HEK293T (cell line): ENCODE data around the gene KMT2E.
"Not testable (repeated sequence)": the region's sequence is repeated elsewhere in the genome, so short reads cannot be mapped to it uniquely, and the experiment has no call there.

Experiments used
- CTCF ChIA-PET: fragments of 350-600 bp; formaldehyde crosslinking; extraction: SDS; loops from one replicate; lab custom pipeline; 2021; ENCODE audit warnings: antibody characterized with exemption, inconsistent platforms; lab: Yijun Ruan, JAX
- POLR2A ChIA-PET: fragments of 350-600 bp; formaldehyde crosslinking; extraction: SDS; loops from one replicate; lab custom pipeline; 2020; ENCODE audit warnings: antibody characterized with exemption, inconsistent platforms; lab: Yijun Ruan, JAX
- DNase-seq: peaks from one replicate; pipeline ENCODE4 v3.0.0; 2012; ENCODE audit warnings: mixed read lengths; ENCODE audit errors: extremely low spot score
- ARNT ChIP-seq: fragments of 450-650 bp; IDR thresholded peaks from 2 replicates; pipeline ENCODE4 v1.6.1; 2017; ENCODE audit warnings: mild to moderate bottlenecking
- BHLHE40 ChIP-seq: fragments of 450-650 bp; IDR thresholded peaks from 2 replicates; pipeline ENCODE4 v1.6.1; 2016; ENCODE audit warnings: mild to moderate bottlenecking, moderate library complexity, borderline replicate concordance
- CTBP1 ChIP-seq: fragments of 450-650 bp; IDR thresholded peaks from 2 replicates; pipeline ENCODE4 v1.6.1; 2016; ENCODE audit warnings: borderline replicate concordance
- ELF4 ChIP-seq: fragments of 450-650 bp; IDR thresholded peaks from 2 replicates; pipeline ENCODE4 v1.6.1; 2017; ENCODE audit warnings: antibody characterized with exemption
- FOXA1 ChIP-seq: fragments of 450-650 bp; IDR thresholded peaks from 2 replicates; pipeline ENCODE4 v1.6.1; 2016; ENCODE audit warnings: mild to moderate bottlenecking
- FOXK2 ChIP-seq: fragments of 450-650 bp; IDR thresholded peaks from 2 replicates; pipeline ENCODE4 v1.6.1; 2016; ENCODE audit warnings: mild to moderate bottlenecking
- FOXM1 ChIP-seq: fragments of 450-650 bp; IDR thresholded peaks from 2 replicates; pipeline ENCODE4 v1.6.1; 2017; ENCODE audit warnings: mild to moderate bottlenecking, borderline replicate concordance
- HDGF ChIP-seq: fragments of 450-650 bp; IDR thresholded peaks from 2 replicates; pipeline ENCODE4 v1.6.1; 2017; ENCODE audit warnings: antibody characterized with exemption, borderline replicate concordance
- L3MBTL2 ChIP-seq: fragments of 450-650 bp; conservative IDR thresholded peaks from 2 replicates; pipeline ENCODE4 v1.6.1; 2016; ENCODE audit warnings: mild to moderate bottlenecking
- LEF1 ChIP-seq: fragments of 450-650 bp; IDR thresholded peaks from 2 replicates; pipeline ENCODE4 v1.6.1; 2017; ENCODE audit warnings: mild to moderate bottlenecking, borderline replicate concordance
- NFRKB ChIP-seq: fragments of 450-650 bp; IDR thresholded peaks from 2 replicates; pipeline ENCODE4 v1.6.1; 2016; ENCODE audit warnings: mild to moderate bottlenecking, moderate library complexity
- SP1 ChIP-seq: fragments of 450-650 bp; IDR thresholded peaks from 2 replicates; pipeline ENCODE4 v1.6.1; 2017
- SUZ12 ChIP-seq: fragments of 450-650 bp; IDR thresholded peaks from 2 replicates; pipeline ENCODE4 v1.6.1; 2016; ENCODE audit warnings: mild to moderate bottlenecking
- TARDBP ChIP-seq: fragments of 450-650 bp; IDR thresholded peaks from 2 replicates; pipeline ENCODE4 v1.6.1; 2016
- ZNF384 ChIP-seq: fragments of 450-650 bp; IDR thresholded peaks from 2 replicates; pipeline ENCODE4 v1.6.1; 2016
- TF ChIP-seq, protein P1 (sequence below): fragments of 450-650 bp; IDR thresholded peaks from 2 replicates; pipeline ENCODE4 v1.6.1; 2016

KMT2E gene

DNA sequence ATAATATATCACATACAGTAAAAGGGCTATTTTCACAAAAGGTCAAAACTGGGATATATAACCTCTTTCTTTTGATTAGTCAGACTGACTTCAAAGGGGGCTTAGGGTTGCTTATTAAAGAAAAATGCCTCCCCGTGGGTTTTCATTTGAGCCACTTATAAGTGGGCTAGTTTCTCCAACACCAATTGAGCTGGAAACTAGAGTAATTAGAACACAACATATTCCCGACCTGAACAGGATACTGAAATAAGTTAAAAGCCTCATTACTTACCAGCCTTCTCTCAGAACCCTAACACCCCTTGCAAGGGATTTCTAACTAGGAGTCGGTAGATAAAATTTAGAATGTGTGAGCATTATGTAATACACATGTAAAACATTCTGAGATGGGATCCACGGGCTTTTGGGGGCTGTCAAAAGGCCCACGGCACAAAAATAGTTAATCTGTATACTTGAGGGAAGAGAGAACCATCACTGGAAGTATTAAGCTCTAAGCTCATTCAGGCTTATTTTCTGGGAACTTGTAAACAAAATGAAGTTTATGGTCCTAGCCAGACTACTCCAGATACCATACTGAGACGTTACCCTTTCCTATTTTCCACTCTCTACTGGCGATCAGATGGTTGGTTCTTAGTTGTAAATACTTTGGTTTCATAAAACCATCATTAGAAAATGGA, 29.3 kb upstream of the KMT2E start:
- no peak for TF ChIP-seq LEF1
- no peak for TF ChIP-seq FOXA1
- no peak for TF ChIP-seq FOXM1
- no peak for TF ChIP-seq ZNF384
- TF ChIP-seq L3MBTL2, result no peak
- TF ChIP-seq, protein P1, sequence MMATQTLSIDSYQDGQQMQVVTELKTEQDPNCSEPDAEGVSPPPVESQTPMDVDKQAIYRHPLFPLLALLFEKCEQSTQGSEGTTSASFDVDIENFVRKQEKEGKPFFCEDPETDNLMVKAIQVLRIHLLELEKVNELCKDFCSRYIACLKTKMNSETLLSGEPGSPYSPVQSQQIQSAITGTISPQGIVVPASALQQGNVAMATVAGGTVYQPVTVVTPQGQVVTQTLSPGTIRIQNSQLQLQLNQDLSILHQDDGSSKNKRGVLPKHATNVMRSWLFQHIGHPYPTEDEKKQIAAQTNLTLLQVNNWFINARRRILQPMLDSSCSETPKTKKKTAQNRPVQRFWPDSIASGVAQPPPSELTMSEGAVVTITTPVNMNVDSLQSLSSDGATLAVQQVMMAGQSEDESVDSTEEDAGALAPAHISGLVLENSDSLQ, result no peak
- TF ChIP-seq NFRKB, result no peak
- TF ChIP-seq SP1, result no peak
- TF ChIP-seq ELF4, result no peak
- TF ChIP-seq SUZ12, result no peak
- no peak for TF ChIP-seq BHLHE40
- no peak for TF ChIP-seq CTBP1
- no peak for TF ChIP-seq ARNT
- TF ChIP-seq FOXK2, result no peak
- no peak for TF ChIP-seq HDGF
- no peak for TF ChIP-seq TARDBP
- no peak for DNase-seq
- POLR2A ChIA-PET, result interaction anchor here (0.6 to 1.7 kb wide), 5 partner anchors 12 to 51 kb away, joined by 3 to 5 read pairs (median 3); no protein-coding TSS in a partner anchor
- CTCF ChIA-PET, result interaction anchor here (0.7 kb wide), 1 partner anchor 597 kb away, joined by 3 read pairs; no protein-coding TSS in a partner anchor

DNA sequence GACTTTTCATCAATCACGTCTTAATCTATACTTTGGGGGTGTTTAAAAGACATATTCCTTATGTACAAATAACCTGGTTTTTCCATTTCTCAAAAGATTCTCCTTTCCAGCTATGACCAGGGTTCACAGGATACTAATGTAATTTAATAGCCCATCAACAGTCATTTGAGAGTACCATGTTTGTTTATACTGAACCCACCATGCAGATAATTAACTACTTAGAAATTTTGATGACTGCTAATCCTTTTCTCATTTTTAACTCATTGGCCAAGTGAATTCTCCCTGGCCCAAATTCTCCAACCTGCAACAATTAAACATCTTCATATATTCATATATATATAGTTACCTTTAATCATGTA, 28.8 kb upstream of the KMT2E start:
- ChIA-PET POLR2A (interaction anchor here (1.0 kb wide), 1 partner anchor 17 kb away, joined by 3 read pairs; no protein-coding TSS in a partner anchor), CTCF (no interaction called here)
- TF ChIP-seq, protein P1, result no peak
- no peak for TF ChIP-seq L3MBTL2
- TF ChIP-seq FOXM1, result no peak
- no peak for TF ChIP-seq FOXA1
- no peak for TF ChIP-seq ARNT
- TF ChIP-seq SP1, result no peak
- no peak for TF ChIP-seq CTBP1
- no peak for TF ChIP-seq LEF1
- no peak for TF ChIP-seq SUZ12
- TF ChIP-seq ZNF384, result no peak
- no peak for TF ChIP-seq NFRKB
- no peak for TF ChIP-seq HDGF
- no peak for TF ChIP-seq FOXK2
- TF ChIP-seq BHLHE40, result no peak
- no peak for TF ChIP-seq ELF4
- DNase-seq, result no peak

DNA sequence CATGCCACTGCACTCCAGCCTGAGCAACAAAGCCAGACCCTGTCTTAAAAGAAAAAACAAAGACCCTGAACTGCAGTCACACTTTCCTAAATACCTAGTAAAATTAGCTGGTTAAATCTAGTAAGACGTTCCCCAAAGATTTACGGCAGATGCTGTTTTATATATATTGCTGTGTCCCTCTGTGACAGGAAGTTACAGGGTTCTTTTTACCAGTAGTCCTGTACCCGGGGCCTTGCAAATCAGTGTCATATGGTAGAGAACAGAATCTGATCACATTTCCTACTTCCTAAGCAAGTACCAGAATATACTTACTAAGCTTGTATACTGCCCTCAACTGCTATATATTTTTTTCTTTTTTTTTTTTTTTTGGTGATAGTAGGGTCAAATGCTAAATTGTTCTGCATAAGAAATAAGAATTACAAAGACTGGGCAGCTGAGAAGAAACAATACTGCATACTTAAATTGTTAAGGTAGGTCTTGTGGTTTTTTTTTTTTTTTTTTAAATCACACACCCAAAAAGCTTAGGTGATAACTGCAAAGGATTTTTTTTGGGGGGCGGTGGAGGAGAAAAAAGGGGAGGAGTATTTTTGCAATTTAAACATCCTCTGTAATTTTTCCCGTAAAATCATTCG, 27.3 kb upstream of the KMT2E start:
- no peak for DNase-seq
- CTCF ChIA-PET, result no interaction called here
- TF ChIP-seq FOXM1, result no peak
- peak; percentile 41; the same call in 1 of the 2 replicates for TF ChIP-seq ZNF384
- TF ChIP-seq BHLHE40, result no peak
- TF ChIP-seq SP1, result no peak
- POLR2A ChIA-PET, result no interaction called here

DNA sequence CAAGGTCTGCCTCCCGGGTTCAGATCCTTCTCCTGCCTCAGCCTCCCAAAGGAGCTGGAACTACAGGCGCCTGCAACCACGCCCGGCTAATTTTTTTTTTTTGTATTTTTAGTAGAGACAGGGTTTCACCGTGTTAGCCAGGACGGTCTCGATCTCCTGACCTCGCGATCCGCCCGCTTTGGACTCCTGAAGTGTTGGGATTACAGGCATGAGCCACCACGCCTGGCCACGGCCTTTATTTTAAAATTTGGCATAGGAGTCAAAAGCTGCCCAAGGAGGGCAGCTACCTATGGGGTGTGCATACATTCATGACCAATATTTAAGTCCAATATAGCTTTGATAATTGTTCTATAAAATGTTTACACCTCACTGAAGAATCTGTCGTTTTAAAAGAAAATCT, 26.6 kb upstream of the KMT2E start:
- CTCF ChIA-PET, DNase-seq: not testable (repeated sequence)
- POLR2A ChIA-PET, result interaction anchor here (1.9 kb wide), 1 partner anchor 27 kb away, joined by 8 read pairs; the partner anchor contains the start of gene KMT2E

DNA sequence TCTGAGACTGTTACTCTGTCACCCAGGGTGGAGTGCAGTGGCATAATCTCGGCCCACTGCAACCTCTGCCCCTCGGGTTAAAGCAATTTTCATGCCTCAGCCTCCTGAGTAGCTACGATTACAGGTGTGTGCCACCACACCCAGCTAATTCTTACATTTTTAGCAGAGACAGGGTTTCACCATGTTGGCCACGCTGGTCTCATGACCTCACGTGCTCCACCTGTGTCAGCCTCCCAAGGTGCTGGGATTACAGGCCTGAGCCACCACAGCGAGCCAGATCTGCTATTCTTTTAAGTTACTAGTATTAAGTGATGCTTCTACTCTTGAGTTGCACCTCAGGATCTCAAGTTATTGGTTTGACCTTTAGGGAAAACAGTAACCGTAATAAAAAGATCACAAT, 23.0 kb upstream of the KMT2E start:
- POLR2A ChIA-PET, result interaction anchor here (0.9 kb wide), 1 partner anchor 24 kb away, joined by 3 read pairs; no protein-coding TSS in a partner anchor
- no peak for DNase-seq

More for the DNA sequence above, 23.0 kb upstream of the KMT2E start:
- TF ChIP-seq TARDBP (no peak), HDGF (no peak), ELF4 (no peak), L3MBTL2 (no peak), BHLHE40 (no peak), LEF1 (no peak), FOXM1 (no peak), NFRKB (no peak), FOXA1 (no peak), SP1 (no peak), FOXK2 (no peak), SUZ12 (no peak), CTBP1 (no peak)
- TF ChIP-seq, protein P1, result no peak
- CTCF ChIA-PET, result interaction anchor here (1.3 to 1.4 kb wide), 2 partner anchors 10 to 16 kb away, joined by 3 to 4 read pairs; no protein-coding TSS in a partner anchor
